CD4-positive, alpha-beta T cell (primary cell): ENCODE results near the gene EMP3. TPM values are rescaled to one million over a fixed set of nuclear protein-coding genes. Genes with fewer than 3 reads are reported as not detected.
"Not testable (repeated sequence)": the region's sequence is repeated elsewhere in the genome, so short reads cannot be mapped to it uniquely, and the experiment has no call there.

Source experiments
- ATAC-seq: fragments of 200-7000 bp; cut with Tn5 transposase; one replicate; pipeline ENCODE4 v1.10.0; 2022; ENCODE audit warnings: mild to moderate bottlenecking; ENCODE audit not compliant: poor library complexity
- CTCF ChIA-PET: fragments of 350-600 bp; sonication (Branson Sonifier 250); formaldehyde crosslinking; loops from one replicate; lab custom pipeline; 2021; ENCODE audit warnings: antibody characterized with exemption, inconsistent platforms; lab: Charles Lee
- POLR2A ChIA-PET: fragments of 350-600 bp; sonication (Branson Sonifier 250); formaldehyde crosslinking; loops from one replicate; lab custom pipeline; 2021; ENCODE audit warnings: antibody characterized with exemption, inconsistent platforms; lab: Charles Lee
- DNase-seq, 14 experiments: peaks; one replicate each; pipeline ENCODE4 v3.0.0-alpha.2; 2013 to 2020; ENCODE audit warnings: mixed read lengths in 2 of 14
- H3K27ac ChIP-seq, 2 donors: one replicate each; pipeline versions ENCODE4 v1.5.1 to v1.7.0; 2013; ENCODE audit warnings: low read length in 2 of 2, low read depth in 1 of 2, mild to moderate bottlenecking in 1 of 2
- H3K27me3 ChIP-seq, 2 experiments: 1 replicate in 1 of 2; 2 replicates in 1 of 2; pipeline versions ENCODE4 v1.6.1 to v1.7.0; 2013; ENCODE audit warnings: low read length in 2 of 2, control low read depth in 1 of 2, mild to moderate bottlenecking in 1 of 2, moderate library complexity in 1 of 2; ENCODE audit not compliant: insufficient read depth in 2 of 2, control insufficient read depth in 1 of 2
- H3K36me3 ChIP-seq: one replicate; pipeline ENCODE4 v1.6.1; 2013; ENCODE audit warnings: low read length, control low read depth; ENCODE audit not compliant: insufficient read depth
- H3K4me1 ChIP-seq: one replicate; pipeline ENCODE4 v1.6.1; 2013; ENCODE audit warnings: low read length, control low read depth; ENCODE audit not compliant: insufficient read depth
- H3K4me3 ChIP-seq: one replicate; pipeline ENCODE4 v1.5.1; 2013; ENCODE audit warnings: mild to moderate bottlenecking, low read length, moderate library complexity
- H3K9me3 ChIP-seq, 2 experiments: 1 replicate in 1 of 2; 2 replicates in 1 of 2; pipeline versions ENCODE4 v1.6.1 to v1.7.0; 2013; ENCODE audit warnings: low read length in 2 of 2, mild to moderate bottlenecking in 2 of 2, control low read depth in 1 of 2, moderate library complexity in 1 of 2; ENCODE audit not compliant: control insufficient read depth in 1 of 2, insufficient read depth in 1 of 2
- H3K27ac Mint-ChIP-seq: one replicate; pipeline ENCODE4 v1.8.0; 2020; ENCODE audit warnings: mixed read lengths
- H3K27me3 Mint-ChIP-seq: one replicate; pipeline ENCODE4 v1.8.0; 2021; ENCODE audit warnings: mixed read lengths
- H3K36me3 Mint-ChIP-seq: one replicate; pipeline ENCODE4 v1.8.0; 2021; ENCODE audit warnings: low read depth, mixed read lengths
- H3K4me1 Mint-ChIP-seq: one replicate; pipeline ENCODE4 v1.8.0; 2021; ENCODE audit warnings: low read depth, mixed read lengths
- H3K4me3 Mint-ChIP-seq: one replicate; pipeline ENCODE4 v1.8.0; 2020; ENCODE audit warnings: mild to moderate bottlenecking, mixed read lengths
- H3K9me3 Mint-ChIP-seq: one replicate; pipeline ENCODE4 v1.8.0; 2020; ENCODE audit warnings: mixed read lengths
- intact Hi-C, 2 experiments: fragments of 100-400 bp; cut with DNase I in 1 of 2; cut with micrococcal nuclease in 1 of 2; formaldehyde crosslinking; loops; one replicate each; pipeline versions ENCODE4 v1.15.1 to v1.9.0; 2023 to 2025; cut with DNase I, micrococcal nuclease
- total RNA-seq, 174 experiments: library from RNA in 2 of 174; stranded (reverse) in 2 of 174; gene quantifications; one replicate each; pipeline ENCODE4 v1.2.3 and lab custom pipeline; 2021 to 2026
- TF ChIP-seq, protein P1 (sequence below): fragments of 200-600 bp; IDR thresholded peaks from one replicate; pipeline ENCODE4 v1.8.0; 2022; ENCODE audit warnings: antibody characterized with exemption, mild to moderate bottlenecking

The EMP3 gene
- total RNA-seq, 2 experiments from 2014 or later, result 185 to 201 TPM

DNA sequence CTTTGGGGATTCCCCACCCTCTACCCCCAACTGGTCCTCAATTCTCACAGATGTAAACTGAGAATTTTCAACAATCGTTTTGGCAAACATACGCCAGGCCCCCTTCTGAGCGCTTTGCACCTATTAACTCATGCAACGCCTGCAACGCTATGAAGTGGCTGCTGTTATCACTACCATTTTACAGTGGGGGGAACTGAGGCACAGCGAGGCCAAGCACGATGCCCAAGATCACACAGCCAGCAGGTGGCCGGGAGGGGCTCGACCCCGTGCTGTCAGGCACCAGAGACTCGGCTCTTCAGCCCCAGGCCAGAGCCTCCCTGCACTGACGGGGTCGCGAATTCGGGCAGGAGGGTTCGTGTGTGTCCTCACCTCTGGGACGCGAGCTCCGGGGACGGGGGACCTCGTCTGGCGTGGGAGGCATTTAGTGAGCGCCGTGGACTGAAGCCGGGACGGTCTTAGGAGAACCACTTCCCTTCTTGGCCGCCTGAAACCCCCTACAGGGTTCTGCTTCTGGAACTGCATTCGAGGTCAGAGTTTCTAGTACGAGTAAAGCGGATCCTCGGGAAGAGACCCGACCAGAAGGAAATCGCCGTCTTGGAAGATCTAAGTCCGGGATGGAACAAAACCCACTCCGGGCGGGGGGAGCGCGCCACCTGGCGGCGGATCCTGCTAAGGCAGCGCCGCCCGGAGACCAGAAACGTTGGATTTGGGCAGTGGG, 34.4 kb upstream of the EMP3 start:
- DNase-seq (peak; percentile 24 to 79 (median 54)), ATAC-seq (peak; percentile 61)
- intact Hi-C loops, result loop anchor here (1.0 to 2.0 kb wide), 3 partner anchors 24 to 328 kb away; no protein-coding TSS in a partner anchor
- no peak overlapping the region for H3K27ac ChIP-seq
- no peaks in the 10 kb centered on the region for H3K36me3 Mint-ChIP-seq
- peak overlapping the region; percentile 76 for H3K4me3 Mint-ChIP-seq
- H3K27ac Mint-ChIP-seq, result no peak overlapping the region
- H3K4me1 ChIP-seq, result peaks cover 10% of the 10 kb centered on the region
- H3K9me3 ChIP-seq, result peaks cover 4 to 5% of the 10 kb centered on the region in 2 experiments
- POLR2A ChIA-PET, result interaction anchor here (1.2 kb wide), 1 partner anchor 43 kb away, joined by 5 read pairs; no protein-coding TSS in a partner anchor
- H3K4me3 ChIP-seq, result peak overlapping the region; percentile 58
- peaks cover 14% of the 10 kb centered on the region for H3K27me3 Mint-ChIP-seq
- peaks cover 4% of the 10 kb centered on the region for H3K9me3 Mint-ChIP-seq
- CTCF ChIA-PET, result interaction anchor here (1.8 kb wide), 1 partner anchor 43 kb away, joined by 6 read pairs; no protein-coding TSS in a partner anchor
- TF ChIP-seq, protein P1, sequence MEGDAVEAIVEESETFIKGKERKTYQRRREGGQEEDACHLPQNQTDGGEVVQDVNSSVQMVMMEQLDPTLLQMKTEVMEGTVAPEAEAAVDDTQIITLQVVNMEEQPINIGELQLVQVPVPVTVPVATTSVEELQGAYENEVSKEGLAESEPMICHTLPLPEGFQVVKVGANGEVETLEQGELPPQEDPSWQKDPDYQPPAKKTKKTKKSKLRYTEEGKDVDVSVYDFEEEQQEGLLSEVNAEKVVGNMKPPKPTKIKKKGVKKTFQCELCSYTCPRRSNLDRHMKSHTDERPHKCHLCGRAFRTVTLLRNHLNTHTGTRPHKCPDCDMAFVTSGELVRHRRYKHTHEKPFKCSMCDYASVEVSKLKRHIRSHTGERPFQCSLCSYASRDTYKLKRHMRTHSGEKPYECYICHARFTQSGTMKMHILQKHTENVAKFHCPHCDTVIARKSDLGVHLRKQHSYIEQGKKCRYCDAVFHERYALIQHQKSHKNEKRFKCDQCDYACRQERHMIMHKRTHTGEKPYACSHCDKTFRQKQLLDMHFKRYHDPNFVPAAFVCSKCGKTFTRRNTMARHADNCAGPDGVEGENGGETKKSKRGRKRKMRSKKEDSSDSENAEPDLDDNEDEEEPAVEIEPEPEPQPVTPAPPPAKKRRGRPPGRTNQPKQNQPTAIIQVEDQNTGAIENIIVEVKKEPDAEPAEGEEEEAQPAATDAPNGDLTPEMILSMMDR, result peak; percentile 99
- H3K36me3 ChIP-seq, result no peaks in the 10 kb centered on the region
- H3K27me3 ChIP-seq, result peaks cover 0 to 2% of the 10 kb centered on the region in 2 experiments
- no peaks in the 10 kb centered on the region for H3K4me1 Mint-ChIP-seq

DNA sequence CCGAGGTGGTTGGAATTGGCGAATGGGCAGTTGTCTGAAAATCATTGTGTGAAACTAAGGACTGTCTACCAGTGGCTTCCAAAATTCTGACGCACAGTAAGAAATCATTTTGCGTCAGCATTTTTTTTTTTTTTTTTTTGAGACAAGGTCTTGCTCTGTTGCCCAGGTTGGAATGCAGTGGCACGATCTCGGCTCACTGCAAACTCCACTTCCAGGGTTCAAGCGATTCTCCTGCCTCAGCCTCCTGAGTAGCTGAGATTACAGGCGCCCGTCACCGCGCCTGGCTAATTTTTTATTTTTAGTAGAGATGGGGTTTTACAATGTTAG, 33.9 kb upstream of the EMP3 start:
- CTCF ChIA-PET, result interaction anchor here (1.8 kb wide), 1 partner anchor 42 kb away, joined by 6 read pairs; no protein-coding TSS in a partner anchor
- H3K9me3 ChIP-seq, H3K36me3 ChIP-seq, ATAC-seq, H3K36me3 Mint-ChIP-seq, H3K27me3 Mint-ChIP-seq, H3K4me1 Mint-ChIP-seq, H3K27me3 ChIP-seq, H3K9me3 Mint-ChIP-seq, DNase-seq, H3K27ac Mint-ChIP-seq, H3K27ac ChIP-seq: not testable (repeated sequence)
- Histone ChIP-seq H3K4me1 (peaks cover 10% of the 10 kb centered on the region), H3K4me3 (peak overlapping the region; percentile 58)
- peak overlapping the region; percentile 76 for H3K4me3 Mint-ChIP-seq
- intact Hi-C loops, result loop anchor here (1.0 to 2.0 kb wide), 3 partner anchors 24 to 328 kb away; no protein-coding TSS in a partner anchor
- TF ChIP-seq, protein P1, result peak; percentile 65
- POLR2A ChIA-PET, result interaction anchor here (1.2 kb wide), 1 partner anchor 42 kb away, joined by 5 read pairs; no protein-coding TSS in a partner anchor

DNA sequence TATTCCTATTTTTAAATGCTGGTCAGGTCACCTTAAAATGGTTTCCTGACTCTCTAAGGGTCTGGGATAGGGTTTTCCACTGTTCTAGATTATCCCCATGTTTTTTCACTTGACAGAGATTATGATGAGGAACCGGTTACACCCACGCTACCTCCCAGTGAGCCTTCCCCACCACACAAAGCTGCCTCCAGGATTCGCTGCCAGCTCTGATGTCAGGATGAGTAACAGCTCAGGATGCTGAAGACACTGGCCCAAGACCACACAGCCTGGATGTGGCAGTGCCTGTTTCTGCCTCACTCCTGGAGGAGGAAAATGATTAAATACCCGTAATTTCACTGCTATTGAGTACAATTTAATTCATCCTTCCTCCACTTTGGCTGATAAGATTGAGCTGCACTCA, 32.6 kb upstream of the EMP3 start:
- DNase-seq (no peak), ATAC-seq (no peak)
- Mint-ChIP-seq H3K4me1 (no peaks in the 10 kb centered on the region), H3K27me3 (peaks cover 8% of the 10 kb centered on the region), H3K4me3 (no peak overlapping the region), H3K36me3 (no peaks in the 10 kb centered on the region), H3K27ac (no peak overlapping the region), H3K9me3 (peaks cover 4% of the 10 kb centered on the region)
- H3K27ac ChIP-seq, result no peak overlapping the region
- peaks cover 10% of the 10 kb centered on the region for H3K4me1 ChIP-seq
- no peaks in the 10 kb centered on the region for H3K36me3 ChIP-seq
- H3K4me3 ChIP-seq, result no peak overlapping the region
- ChIA-PET POLR2A (no interaction called here), CTCF (no interaction called here)
- TF ChIP-seq, protein P1, result no peak
- intact Hi-C loops, result no loop called here
- no peaks in the 10 kb centered on the region for H3K9me3 ChIP-seq
- peaks cover 0 to 2% of the 10 kb centered on the region in 2 experiments for H3K27me3 ChIP-seq
